A549 (cell line): ENCODE data around the gene PLCZ1. TPM values are rescaled to one million over a fixed set of nuclear protein-coding genes. Genes with fewer than 3 reads are reported as not detected.

ENCODE experiments used
- ATAC-seq, 2 experiments: fragments of 200-7000 bp in 1 of 2; fragments of >200 bp in 1 of 2; cut with Nextera tagmentation in 1 of 2; cut with Tn5 transposase in 1 of 2; 3 replicates each; pipeline versions ENCODE4 v1.8.0 to v1.9.1; 2018 to 2020; ENCODE audit warnings: mild to moderate bottlenecking in 1 of 2, moderate library complexity in 1 of 2
- CTCF ChIA-PET: fragments of 300-600 bp; sonication (Branson Sonifier 250); formaldehyde crosslinking; extraction: SDS; loops from one replicate; lab custom pipeline; 2021; ENCODE audit warnings: antibody characterized with exemption, inconsistent platforms; lab: Yijun Ruan, JAX
- POLR2A ChIA-PET: fragments of 350-600 bp; formaldehyde crosslinking; extraction: SDS; loops from one replicate; lab custom pipeline; 2021; ENCODE audit warnings: antibody characterized with exemption, inconsistent platforms; lab: Yijun Ruan, JAX
- DNase-seq, 2 experiments: peaks; one replicate each; pipeline versions ENCODE4 v3.0.0 to v3.0.0-alpha.2; 2011 to 2016; ENCODE audit warnings: low read depth in 1 of 2, low spot score in 1 of 2
- FAIRE-seq: peaks from 2 replicates; lab custom pipeline; 2011; peaks lifted over from hg19 to GRCh38; lab: Jason Lieb, UNC
- H3K27ac ChIP-seq, 2 experiments: fragments of >200 bp; sonication (Bioruptor Twin); formaldehyde crosslinking; 3 replicates each; pipeline ENCODE4 v1.5.1; 2016 to 2017
- H3K4me1 ChIP-seq: fragments of >200 bp; sonication (Bioruptor Twin); formaldehyde crosslinking; 3 replicates; pipeline ENCODE4 v1.6.1; 2016
- H3K4me2 ChIP-seq: fragments of >200 bp; sonication (Bioruptor Twin); formaldehyde crosslinking; 3 replicates; pipeline ENCODE4 v1.6.1; 2016
- H3K4me3 ChIP-seq: fragments of >200 bp; sonication (Bioruptor Twin); formaldehyde crosslinking; 3 replicates; pipeline ENCODE4 v1.5.1; 2016
- H3K9me3 ChIP-seq: fragments of >200 bp; sonication (Bioruptor Twin); formaldehyde crosslinking; 3 replicates; pipeline ENCODE4 v1.6.1; 2016
- ATOH8 ChIP-seq: fragments of 250-450 bp; sonication (Bioruptor Pico); IDR thresholded peaks from 2 replicates; pipeline ENCODE4 v1.5.0; 2020; ENCODE audit warnings: low read depth, mild to moderate bottlenecking, moderate library complexity
- CBX2 ChIP-seq: fragments of 200-600 bp; sonication (generic); IDR thresholded peaks from 2 replicates; pipeline ENCODE4 v1.6.1; 2016; ENCODE audit warnings: low read depth, mild to moderate bottlenecking, borderline replicate concordance
- CEBPB ChIP-seq, 2 experiments: fragments of >200 bp in 1 of 2; sonication (Bioruptor Twin) in 1 of 2; formaldehyde crosslinking in 1 of 2; IDR thresholded peaks; 2 replicates each; pipeline ENCODE4 v1.6.1; 2012 to 2016
- CHD2 ChIP-seq: fragments of 150-350 bp; IDR thresholded peaks from 2 replicates; pipeline ENCODE4 v1.6.1; 2014; ENCODE audit warnings: low read length; ENCODE audit not compliant: partially characterized antibody
- EHMT2 ChIP-seq: fragments of 200-600 bp; sonication (generic); IDR thresholded peaks from 2 replicates; pipeline ENCODE4 v1.6.1; 2016; ENCODE audit warnings: antibody characterized with exemption, low read depth, mild to moderate bottlenecking, moderate library complexity
- ELK1 ChIP-seq: fragments of 150-350 bp; IDR thresholded peaks from 2 replicates; pipeline ENCODE4 v1.6.1; 2014; ENCODE audit warnings: low read depth, mild to moderate bottlenecking, low read length
- EP300 ChIP-seq, 2 experiments: fragments of >200 bp; sonication (Bioruptor Twin); formaldehyde crosslinking; IDR thresholded peaks; 2 replicates in 1 of 2; 3 replicates in 1 of 2; pipeline ENCODE4 v1.6.1; 2016 to 2017
- ESRRA ChIP-seq: fragments of 150-350 bp; IDR thresholded peaks from 2 replicates; pipeline ENCODE4 v1.6.1; 2014; ENCODE audit warnings: mild to moderate bottlenecking, low read length, borderline replicate concordance
- FOSB ChIP-seq: fragments of 250-450 bp; sonication (Bioruptor Pico); IDR thresholded peaks from 2 replicates; pipeline ENCODE4 v1.5.0; 2020; ENCODE audit warnings: mild to moderate bottlenecking, moderate library complexity
- FOSL2 ChIP-seq, 2 experiments: fragments of 450-650 bp in 1 of 2; fragments of >200 bp in 1 of 2; sonication (Bioruptor Twin) in 1 of 2; formaldehyde crosslinking; IDR thresholded peaks; 2 replicates each; pipeline versions ENCODE4 v1.5.0 to v1.6.1; 2016 to 2020; ENCODE audit warnings: mild to moderate bottlenecking in 1 of 2, moderate library complexity in 1 of 2
- FOXS1 ChIP-seq: fragments of 250-450 bp; sonication (Bioruptor Pico); IDR thresholded peaks from 2 replicates; pipeline ENCODE4 v1.5.0; 2020; ENCODE audit warnings: mild to moderate bottlenecking, moderate library complexity
- HES2 ChIP-seq: fragments of >200 bp; sonication (Bioruptor Twin); formaldehyde crosslinking; IDR thresholded peaks from 2 replicates; pipeline ENCODE4 v1.6.1; 2016
- HEYL ChIP-seq: fragments of 250-450 bp; sonication (Bioruptor Pico); IDR thresholded peaks from 2 replicates; pipeline ENCODE4 v1.8.0; 2021; ENCODE audit warnings: mild to moderate bottlenecking, moderate library complexity
- HMGXB4 ChIP-seq: fragments of 250-450 bp; sonication (Bioruptor Pico); IDR thresholded peaks from 2 replicates; pipeline ENCODE4 v1.5.0; 2021; ENCODE audit warnings: mild to moderate bottlenecking, moderate library complexity, borderline replicate concordance
- KDM1A ChIP-seq: fragments of 200-600 bp; sonication (generic); IDR thresholded peaks from 2 replicates; pipeline ENCODE4 v1.6.1; 2016; ENCODE audit warnings: low read depth, mild to moderate bottlenecking
- MAZ ChIP-seq: fragments of 150-350 bp; IDR thresholded peaks from 2 replicates; pipeline ENCODE4 v1.6.1; 2014; ENCODE audit warnings: antibody characterized with exemption, low read depth, low read length, borderline replicate concordance
- NFE2L2 ChIP-seq: fragments of 150-350 bp; conservative IDR thresholded peaks from 2 replicates; pipeline ENCODE4 v1.6.1; 2014; ENCODE audit warnings: low read length
- NR3C1 ChIP-seq: fragments of >200 bp; sonication (Bioruptor Twin); formaldehyde crosslinking; IDR thresholded peaks from 3 replicates; pipeline ENCODE4 v1.6.1; 2017
- POLR2A ChIP-seq: IDR thresholded peaks from 2 replicates; pipeline ENCODE4 v1.6.1; 2012; ENCODE audit warnings: mild to moderate bottlenecking, low read length
- POLR2AphosphoS2 ChIP-seq: conservative IDR thresholded peaks from 2 replicates; pipeline ENCODE4 v1.6.1; 2012; ENCODE audit warnings: low read length, improper control_type of control experiment, inconsistent platforms
- RAD21 ChIP-seq, 2 experiments: fragments of >200 bp in 1 of 2; sonication (Bioruptor Twin) in 1 of 2; formaldehyde crosslinking in 1 of 2; IDR thresholded peaks in 1 of 2; conservative IDR thresholded peaks in 1 of 2; 2 replicates in 1 of 2; 3 replicates in 1 of 2; pipeline ENCODE4 v1.6.1; 2012 to 2018; ENCODE audit warnings: inconsistent platforms in 1 of 2
- RARB ChIP-seq: fragments of 250-450 bp; sonication (Bioruptor Pico); IDR thresholded peaks from 2 replicates; pipeline ENCODE4 v1.8.0; 2021; ENCODE audit warnings: mild to moderate bottlenecking, moderate library complexity
- RNF2 ChIP-seq: fragments of 200-600 bp; sonication (generic); IDR thresholded peaks from 2 replicates; pipeline ENCODE4 v1.6.1; 2016; ENCODE audit warnings: low read depth, mild to moderate bottlenecking, antibody characterized with exemption, moderate library complexity, borderline replicate concordance
- SREBF2 ChIP-seq: fragments of 450-650 bp; IDR thresholded peaks from 2 replicates; pipeline ENCODE4 v1.6.1; 2014; ENCODE audit warnings: mild to moderate bottlenecking, moderate library complexity
- ZNF302 ChIP-seq: fragments of 250-450 bp; sonication (Bioruptor Pico); IDR thresholded peaks from 2 replicates; pipeline ENCODE4 v1.9.0; 2021; ENCODE audit warnings: inconsistent platforms, mild to moderate bottlenecking, moderate library complexity
- WGBS: methylation state at CpG from one replicate; pipeline ENCODE4 v1.1.6; 2017; ENCODE audit errors: missing lambda C conversion rate; 5-methylcytosine and 5-hydroxymethylcytosine counted together
- polyA plus RNA-seq, 4 experiments: library from polyadenylated mRNA; depleted of rRNA in 3 of 4; stranded (reverse); fragments of >200 nt; fragmentation: RNase III in 1 of 4; extraction: RNeasy Plus Mini Kit Qiagen cat#74134 plus additional on column Dnase treatment in 1 of 4; gene quantifications; 2 replicates in 3 of 4; 3 replicates in 1 of 4; pipeline ENCODE4 v1.2.3, GENCODE V29; 2011 to 2017

The PLCZ1 gene
- polyA plus RNA-seq, 2 of the 4 experiments (the other 2 are of a cell fraction), result not detected

- H3K27ac ChIP-seq, result no peak overlapping the region
- no peaks in the 10 kb centered on the region for H3K4me1 ChIP-seq
- DNase-seq (no peak), ATAC-seq (no peak), FAIRE-seq (no peak)
- no peak overlapping the region for H3K4me3 ChIP-seq
- 40% methylated on average over 3 of the region's 3 CpGs for WGBS
- no peak overlapping the region for H3K4me2 ChIP-seq
- ChIA-PET POLR2A (no interaction called here), CTCF (no interaction called here)
- TF ChIP-seq HEYL (CRISPR knock-in tag) (no peak), CBX2 (no peak), RAD21 (conservative IDR thresholded peaks at IDR 0.05 in 1 of 2, IDR thresholded peaks at IDR 0.05 in 1 of 2) (no peak), ZNF302 (CRISPR knock-in tag) (no peak), RNF2 (no peak), ELK1 (no peak), CEBPB (IDR thresholded peaks at IDR 0.05) (no peak), EP300 (IDR thresholded peaks at IDR 0.05) (no peak), NR3C1 (no peak), FOXS1 (CRISPR knock-in tag) (no peak), SREBF2 (no peak), KDM1A (no peak), MAZ (no peak), FOSB (CRISPR knock-in tag) (no peak), ESRRA (no peak)
- H3K9me3 ChIP-seq, result no peaks in the 10 kb centered on the region
These were observed 93.2 kb downstream of the PLCZ1 start for GRCh38 chr12:18644564-18644963.

GRCh38 chr12:18643681-18644080, 94.1 kb downstream of the PLCZ1 start:
- DNase-seq, result no peak
- H3K4me2 ChIP-seq, result no peak overlapping the region
- TF ChIP-seq POLR2A (no peak), HES2 (no peak), ELK1 (no peak), RARB (no peak), POLR2AphosphoS2 (no peak), NFE2L2 (no peak), EHMT2 (no peak), CHD2 (no peak), HMGXB4 (CRISPR knock-in tag) (no peak), ATOH8 (no peak), RNF2 (no peak), FOSB (CRISPR knock-in tag) (no peak), ESRRA (no peak), FOSL2 (IDR thresholded peaks at IDR 0.05) (no peak), FOSL2 (CRISPR knock-in tag; IDR thresholded peaks at IDR 0.05) (no peak)
- TF ChIP-seq, all 56 proteins: peak for 0
- POLR2A ChIA-PET, result no interaction called here
- FAIRE-seq (no peak), ATAC-seq (no peak)
- 31% methylated on average over 5 of the region's 5 CpGs for WGBS
- CTCF ChIA-PET, result no interaction called here
- Histone ChIP-seq H3K4me3 (no peak overlapping the region), H3K4me1 (no peaks in the 10 kb centered on the region), H3K9me3 (no peaks in the 10 kb centered on the region), H3K27ac (no peak overlapping the region)
